HFF-Myc (cell line): Measurements from ENCODE around the gene HSD17B4.

Experiments used
- DNase-seq: peaks from one replicate; pipeline ENCODE4 v3.0.0-alpha.2; 2011; ENCODE audit warnings: low read depth; ENCODE audit errors: extremely low read depth
- H3K4me3 ChIP-seq: replicated peaks from 2 replicates; pipeline ENCODE4 v1.5.1; 2011; ENCODE audit warnings: low read depth, mild to moderate bottlenecking, control low read depth, low read length
- TF ChIP-seq, protein P1 (sequence below): IDR thresholded peaks from 2 replicates; pipeline ENCODE4 v1.5.1; 2012; ENCODE audit warnings: mild to moderate bottlenecking, low read depth, low read length, control low read depth; ENCODE audit errors: missing control alignments

Gene HSD17B4, protein sequence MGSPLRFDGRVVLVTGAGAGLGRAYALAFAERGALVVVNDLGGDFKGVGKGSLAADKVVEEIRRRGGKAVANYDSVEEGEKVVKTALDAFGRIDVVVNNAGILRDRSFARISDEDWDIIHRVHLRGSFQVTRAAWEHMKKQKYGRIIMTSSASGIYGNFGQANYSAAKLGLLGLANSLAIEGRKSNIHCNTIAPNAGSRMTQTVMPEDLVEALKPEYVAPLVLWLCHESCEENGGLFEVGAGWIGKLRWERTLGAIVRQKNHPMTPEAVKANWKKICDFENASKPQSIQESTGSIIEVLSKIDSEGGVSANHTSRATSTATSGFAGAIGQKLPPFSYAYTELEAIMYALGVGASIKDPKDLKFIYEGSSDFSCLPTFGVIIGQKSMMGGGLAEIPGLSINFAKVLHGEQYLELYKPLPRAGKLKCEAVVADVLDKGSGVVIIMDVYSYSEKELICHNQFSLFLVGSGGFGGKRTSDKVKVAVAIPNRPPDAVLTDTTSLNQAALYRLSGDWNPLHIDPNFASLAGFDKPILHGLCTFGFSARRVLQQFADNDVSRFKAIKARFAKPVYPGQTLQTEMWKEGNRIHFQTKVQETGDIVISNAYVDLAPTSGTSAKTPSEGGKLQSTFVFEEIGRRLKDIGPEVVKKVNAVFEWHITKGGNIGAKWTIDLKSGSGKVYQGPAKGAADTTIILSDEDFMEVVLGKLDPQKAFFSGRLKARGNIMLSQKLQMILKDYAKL

DNA sequence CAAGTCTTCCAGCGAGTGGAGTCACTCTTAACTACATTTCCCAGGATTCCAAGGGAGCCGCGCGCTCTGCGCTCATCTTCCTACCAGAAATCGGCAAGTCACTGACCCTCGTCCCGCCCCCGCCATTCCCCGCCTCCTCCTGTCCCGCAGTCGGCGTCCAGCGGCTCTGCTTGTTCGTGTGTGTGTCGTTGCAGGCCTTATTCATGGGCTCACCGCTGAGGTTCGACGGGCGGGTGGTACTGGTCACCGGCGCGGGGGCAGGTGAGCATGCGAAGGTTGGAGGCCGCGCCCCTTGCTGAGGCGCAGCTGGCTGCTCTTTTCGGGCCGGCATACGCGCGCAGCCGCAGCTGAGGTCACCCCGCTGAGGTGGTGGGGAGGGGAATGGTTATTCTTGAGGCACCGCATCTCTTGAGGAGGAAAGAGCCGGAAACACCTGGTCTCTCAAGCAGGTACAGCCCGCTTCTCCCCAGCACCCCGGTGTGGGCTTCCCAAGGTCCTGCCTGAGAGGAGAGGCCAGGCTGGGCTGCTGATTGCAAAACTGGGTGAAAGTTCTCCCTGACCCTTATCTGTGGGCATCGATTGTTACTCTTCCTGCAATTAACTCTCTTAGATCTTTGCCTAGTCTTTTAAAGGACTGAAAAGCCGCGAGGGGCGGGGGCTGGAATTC is at the start of gene HSD17B4:
HSD17B4 (plus strand) TSS at position 125 of the 667 bp plus-strand sequence; CDS start at position 204, 79 bp downstream.
- peak; percentile 38 for DNase-seq

DNA sequence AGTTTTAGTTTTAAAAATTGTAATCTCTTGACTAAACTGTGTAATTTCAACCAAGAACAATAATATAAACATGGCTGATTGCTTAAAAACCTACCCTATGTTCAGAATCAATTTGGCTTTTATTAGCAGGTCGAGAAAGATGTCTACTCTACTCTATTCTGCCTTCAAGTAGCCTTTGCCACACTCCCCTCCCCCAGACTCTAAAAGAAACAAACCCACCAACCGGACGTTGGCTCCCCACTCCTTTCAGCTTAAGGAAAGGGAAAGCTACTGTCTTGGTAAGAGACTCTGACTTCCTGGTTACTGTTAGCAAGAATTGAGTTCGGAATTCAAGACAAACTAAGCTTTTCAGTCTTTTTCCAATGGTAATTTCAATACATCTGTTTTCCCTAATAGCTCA is 49.7 kb upstream of the HSD17B4 start:
- DNase-seq: no peak
- no peak overlapping the region for H3K4me3 ChIP-seq
- TF ChIP-seq, protein P1, sequence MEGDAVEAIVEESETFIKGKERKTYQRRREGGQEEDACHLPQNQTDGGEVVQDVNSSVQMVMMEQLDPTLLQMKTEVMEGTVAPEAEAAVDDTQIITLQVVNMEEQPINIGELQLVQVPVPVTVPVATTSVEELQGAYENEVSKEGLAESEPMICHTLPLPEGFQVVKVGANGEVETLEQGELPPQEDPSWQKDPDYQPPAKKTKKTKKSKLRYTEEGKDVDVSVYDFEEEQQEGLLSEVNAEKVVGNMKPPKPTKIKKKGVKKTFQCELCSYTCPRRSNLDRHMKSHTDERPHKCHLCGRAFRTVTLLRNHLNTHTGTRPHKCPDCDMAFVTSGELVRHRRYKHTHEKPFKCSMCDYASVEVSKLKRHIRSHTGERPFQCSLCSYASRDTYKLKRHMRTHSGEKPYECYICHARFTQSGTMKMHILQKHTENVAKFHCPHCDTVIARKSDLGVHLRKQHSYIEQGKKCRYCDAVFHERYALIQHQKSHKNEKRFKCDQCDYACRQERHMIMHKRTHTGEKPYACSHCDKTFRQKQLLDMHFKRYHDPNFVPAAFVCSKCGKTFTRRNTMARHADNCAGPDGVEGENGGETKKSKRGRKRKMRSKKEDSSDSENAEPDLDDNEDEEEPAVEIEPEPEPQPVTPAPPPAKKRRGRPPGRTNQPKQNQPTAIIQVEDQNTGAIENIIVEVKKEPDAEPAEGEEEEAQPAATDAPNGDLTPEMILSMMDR: no peak

More for the DNA sequence above, at the start of gene HSD17B4:
- TF ChIP-seq, protein P1: no peak
- peak within 1 kb of the TSS; percentile 83 for H3K4me3 ChIP-seq

DNA sequence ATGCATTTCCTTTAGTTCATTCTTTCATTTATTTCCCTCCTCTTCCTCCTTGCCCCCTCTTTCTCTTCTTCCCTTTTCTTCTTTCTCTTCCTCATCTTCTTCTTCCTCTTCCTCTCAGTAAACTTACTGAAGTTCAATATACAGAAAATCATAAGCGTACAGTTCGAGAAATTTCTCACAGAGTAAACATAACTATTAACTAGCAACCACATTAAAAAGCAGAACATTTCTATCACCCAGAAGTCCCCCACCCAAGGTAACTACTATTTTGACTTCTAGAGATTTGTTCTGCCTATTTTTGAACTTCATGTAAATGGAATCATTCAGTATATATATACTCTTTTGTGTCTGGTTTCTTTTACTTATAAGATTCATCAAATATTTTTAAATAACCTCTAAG is 48.3 kb upstream of the HSD17B4 start:
- TF ChIP-seq, protein P1: no peak
- no peak for DNase-seq
- no peak overlapping the region for H3K4me3 ChIP-seq

DNA sequence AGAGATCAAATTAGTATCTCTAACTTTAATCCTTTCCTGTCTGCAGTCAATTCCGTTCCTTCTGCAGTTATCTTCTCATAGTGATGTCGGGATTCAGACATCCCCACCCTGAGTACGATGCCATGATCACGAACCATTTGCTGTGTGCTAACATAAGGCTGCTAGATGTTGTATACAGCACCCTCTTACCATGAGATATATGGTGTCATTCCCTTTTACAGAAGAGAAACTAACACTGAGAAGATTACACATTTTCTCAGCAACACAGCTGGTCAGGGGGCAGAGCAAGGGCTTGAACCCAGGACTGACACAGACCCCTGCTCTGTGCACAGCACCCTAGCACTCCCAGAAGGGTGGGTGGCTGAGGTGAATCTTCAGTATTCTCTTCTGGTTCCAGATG is 46.9 kb upstream of the HSD17B4 start:
- TF ChIP-seq, protein P1: no peak
- H3K4me3 ChIP-seq: no peak overlapping the region
- DNase-seq: no peak

DNA sequence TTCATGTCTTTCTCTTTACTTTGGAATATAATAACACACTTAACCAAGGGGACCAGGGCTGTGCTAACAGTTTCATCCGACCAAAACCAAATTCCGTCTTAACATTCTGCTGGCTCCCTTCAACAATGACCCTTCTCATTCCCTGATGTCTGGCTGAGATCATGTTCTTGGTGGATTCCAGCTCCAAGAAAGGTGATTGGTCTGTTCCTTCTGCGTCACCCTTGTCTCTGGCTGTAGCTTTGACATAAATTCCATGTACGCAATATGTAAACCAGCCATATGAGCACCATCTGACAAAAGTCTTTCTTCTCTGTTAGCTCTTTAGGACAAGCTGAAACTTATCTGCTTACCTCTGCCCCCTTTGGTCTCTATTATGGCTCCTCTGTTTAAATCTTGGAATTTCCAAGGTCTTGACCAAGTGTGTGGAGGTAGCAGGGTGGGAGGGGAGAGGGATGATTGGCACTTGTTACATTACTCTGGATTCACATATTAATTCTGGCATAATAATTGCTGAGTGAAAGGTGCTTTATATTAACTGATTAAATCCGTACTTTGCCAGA is 45.7 kb upstream of the HSD17B4 start:
- no peak for DNase-seq
- TF ChIP-seq, protein P1: no peak
- H3K4me3 ChIP-seq: no peak overlapping the region

DNA sequence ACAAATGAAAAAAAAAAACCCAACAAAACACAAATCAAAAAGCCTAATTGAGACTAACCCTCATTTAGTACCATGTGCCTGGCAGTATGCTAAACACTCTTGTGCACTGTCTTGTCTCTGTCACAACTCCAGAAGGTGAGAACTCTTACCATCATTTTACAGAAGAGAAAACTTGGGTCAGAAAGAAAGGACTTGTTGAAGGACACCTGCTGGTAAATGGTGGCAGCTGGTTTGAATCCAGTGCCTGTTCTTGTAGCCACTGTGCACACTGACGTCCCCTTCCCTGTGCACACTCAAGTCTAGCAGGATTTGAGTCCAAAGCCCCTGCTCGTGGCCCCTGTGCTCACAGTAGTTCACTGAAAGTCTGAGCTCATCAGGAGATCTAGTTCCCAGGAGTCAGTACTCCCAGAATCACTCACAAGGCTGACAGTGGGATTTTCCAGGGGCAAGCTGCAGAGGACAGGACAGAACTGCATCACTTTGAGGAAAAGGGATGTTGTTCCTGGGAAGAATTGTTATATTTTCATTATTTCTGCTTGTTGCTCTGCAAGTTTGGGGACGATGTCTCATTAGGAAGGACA is 43.0 kb upstream of the HSD17B4 start:
- TF ChIP-seq, protein P1: no peak
- no peak for DNase-seq
- no peak overlapping the region for H3K4me3 ChIP-seq
